GM12892 (cell line): Measurements from ENCODE around the gene SRSF1.

Experiments used
- POLR2A ChIP-seq: IDR thresholded peaks from 2 replicates; pipeline ENCODE4 v1.6.1; 2011; ENCODE audit warnings: low read depth, low read length, control low read depth
- TAF1 ChIP-seq: IDR thresholded peaks from 2 replicates; pipeline ENCODE4 v1.6.1; 2011; ENCODE audit warnings: low read depth, mild to moderate bottlenecking, control low read depth, low read length, borderline replicate concordance

GRCh38 chr17:57955183-57955931 lies 51.7 kb downstream of the SRSF1 start, which contains the start of gene CUEDC1:
- TF ChIP-seq POLR2A (no peak), TAF1 (no peak)
